ENCODE measurements around the gene RSF1.

DNA sequence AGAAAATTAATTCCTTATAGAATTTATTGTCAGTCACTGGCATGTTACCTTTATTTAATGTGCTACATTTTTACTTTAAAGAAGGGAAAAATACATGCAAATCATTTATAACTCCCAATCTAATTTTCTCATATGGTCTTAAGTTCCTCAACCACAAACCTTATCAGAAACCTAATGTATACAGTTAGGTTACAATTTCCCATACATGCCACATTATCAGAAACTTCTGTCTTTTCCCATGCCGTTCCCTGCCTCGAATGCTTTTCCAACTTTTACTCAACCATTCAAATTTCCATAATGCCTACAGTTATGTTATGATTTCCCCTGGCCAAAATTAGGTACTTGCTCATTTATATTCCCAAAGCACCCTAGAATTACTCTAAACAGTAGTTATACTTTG is 13.5 kb downstream of the RSF1 start:
- TF ChIP-seq CTCF (IDR thresholded peaks at IDR 0.05) (no peak), POLR2A (IDR thresholded peaks at IDR 0.05) (no peak)
